ENCODE data around the gene C1QTNF9B.
"Not testable (repeated sequence)": the region's sequence is repeated elsewhere in the genome, so short reads cannot be mapped to it uniquely, and the experiment has no call there.

Gene C1QTNF9B

GRCh38 chr13:23880493-23881401 lies 16.6 kb downstream of the C1QTNF9B start:
- peaks cover 15% of the 10 kb centered on the region for H3K36me3 Mint-ChIP-seq
- not testable (repeated sequence) for H3K4me3 Mint-ChIP-seq; H3K27ac Mint-ChIP-seq; H3K4me1 Mint-ChIP-seq (ENCODE audit: low read depth); H3K9me3 Mint-ChIP-seq (ENCODE audit: low read depth); H3K27me3 Mint-ChIP-seq

GRCh38 chr13:23877286-23877685 lies 20.0 kb downstream of the C1QTNF9B start:
- Mint-ChIP-seq H3K4me3 (no peak overlapping the region), H3K27ac (no peak overlapping the region), H3K9me3 (ENCODE audit: low read depth) (no peaks in the 10 kb centered on the region), H3K4me1 (ENCODE audit: low read depth) (no peaks in the 10 kb centered on the region), H3K36me3 (peaks cover 12% of the 10 kb centered on the region), H3K27me3 (no peaks in the 10 kb centered on the region)

- Mint-ChIP-seq H3K27me3 (no peaks in the 10 kb centered on the region), H3K4me3 (no peak overlapping the region), H3K9me3 (ENCODE audit: low read depth) (no peaks in the 10 kb centered on the region), H3K36me3 (peaks cover 12% of the 10 kb centered on the region), H3K27ac (no peak overlapping the region), H3K4me1 (ENCODE audit: low read depth) (no peaks in the 10 kb centered on the region)
Measured at GRCh38 chr13:23876265-23876664, 21.0 kb downstream of the C1QTNF9B start.

GRCh38 chr13:23871616-23872220 lies 25.6 kb downstream of the C1QTNF9B start:
- Mint-ChIP-seq H3K4me1 (ENCODE audit: low read depth) (no peaks in the 10 kb centered on the region), H3K27ac (no peak overlapping the region), H3K4me3 (no peak overlapping the region), H3K27me3 (no peaks in the 10 kb centered on the region), H3K9me3 (ENCODE audit: low read depth) (no peaks in the 10 kb centered on the region), H3K36me3 (peaks cover 8% of the 10 kb centered on the region)

DNA sequence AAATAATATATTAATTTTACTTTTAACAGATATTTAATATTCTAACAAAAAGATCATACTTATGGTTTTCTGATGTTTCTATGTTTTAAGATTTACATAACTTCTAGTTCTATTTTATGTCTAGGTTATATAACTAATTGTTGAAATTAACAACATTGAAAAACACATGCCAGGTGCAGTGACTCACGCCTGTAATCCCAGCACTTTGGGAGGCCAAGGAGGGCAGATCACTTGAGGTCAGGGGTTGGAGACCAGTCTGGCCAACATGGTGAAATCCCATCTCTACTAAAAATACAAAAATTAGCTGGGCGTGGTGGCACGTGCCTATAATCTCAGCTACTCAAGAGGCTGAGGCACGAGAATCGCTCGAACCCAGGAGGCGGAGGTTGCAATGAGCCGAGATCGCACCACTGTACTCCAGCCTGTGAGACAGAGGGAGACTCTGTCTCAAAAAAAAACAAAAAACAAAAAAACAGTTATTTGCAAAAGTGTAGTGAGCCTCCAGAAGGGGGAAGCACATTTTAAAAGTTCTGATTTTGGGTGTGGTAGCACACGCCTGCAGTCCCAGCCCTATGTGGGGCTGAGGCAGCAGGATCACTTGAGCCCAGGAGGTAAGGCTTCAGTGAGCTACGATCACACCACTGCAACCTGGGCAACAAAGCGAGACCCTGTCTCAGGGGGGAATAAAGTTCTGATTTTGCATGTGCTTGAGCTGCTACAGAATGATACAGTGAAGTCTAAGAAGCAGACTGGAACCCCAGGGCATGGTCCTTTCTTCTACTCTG lies 26.8 kb downstream of the C1QTNF9B start:
- H3K4me1 Mint-ChIP-seq (ENCODE audit: low read depth): no peaks in the 10 kb centered on the region
- peaks cover 5% of the 10 kb centered on the region for H3K36me3 Mint-ChIP-seq
- no peak overlapping the region for H3K27ac Mint-ChIP-seq
- no peaks in the 10 kb centered on the region for H3K9me3 Mint-ChIP-seq (ENCODE audit: low read depth)
- H3K4me3 Mint-ChIP-seq: no peak overlapping the region
- no peaks in the 10 kb centered on the region for H3K27me3 Mint-ChIP-seq

- no peaks in the 10 kb centered on the region for H3K27me3 Mint-ChIP-seq
- no peak overlapping the region for H3K27ac Mint-ChIP-seq
- no peaks in the 10 kb centered on the region for H3K9me3 Mint-ChIP-seq (ENCODE audit: low read depth)
- peaks cover 5% of the 10 kb centered on the region for H3K36me3 Mint-ChIP-seq
- no peaks in the 10 kb centered on the region for H3K4me1 Mint-ChIP-seq (ENCODE audit: low read depth)
- no peak overlapping the region for H3K4me3 Mint-ChIP-seq
Measured at GRCh38 chr13:23868521-23868920, 28.8 kb downstream of the C1QTNF9B start.

- no peaks in the 10 kb centered on the region for H3K9me3 Mint-ChIP-seq (ENCODE audit: low read depth)
- H3K4me3 Mint-ChIP-seq: no peak overlapping the region
- no peaks in the 10 kb centered on the region for H3K4me1 Mint-ChIP-seq (ENCODE audit: low read depth)
- no peak overlapping the region for H3K27ac Mint-ChIP-seq
- H3K36me3 Mint-ChIP-seq: peaks cover 5% of the 10 kb centered on the region
- no peaks in the 10 kb centered on the region for H3K27me3 Mint-ChIP-seq
Measured at GRCh38 chr13:23867027-23867491, 30.2 kb downstream of the C1QTNF9B start.

- no peaks in the 10 kb centered on the region for H3K4me1 Mint-ChIP-seq (ENCODE audit: low read depth)
- H3K27ac Mint-ChIP-seq: no peak overlapping the region
- no peaks in the 10 kb centered on the region for H3K27me3 Mint-ChIP-seq
- no peaks in the 10 kb centered on the region for H3K9me3 Mint-ChIP-seq (ENCODE audit: low read depth)
- H3K36me3 Mint-ChIP-seq: peaks cover 5% of the 10 kb centered on the region
- H3K4me3 Mint-ChIP-seq: no peak overlapping the region
Measured at GRCh38 chr13:23866420-23867026, 30.8 kb downstream of the C1QTNF9B start.

DNA sequence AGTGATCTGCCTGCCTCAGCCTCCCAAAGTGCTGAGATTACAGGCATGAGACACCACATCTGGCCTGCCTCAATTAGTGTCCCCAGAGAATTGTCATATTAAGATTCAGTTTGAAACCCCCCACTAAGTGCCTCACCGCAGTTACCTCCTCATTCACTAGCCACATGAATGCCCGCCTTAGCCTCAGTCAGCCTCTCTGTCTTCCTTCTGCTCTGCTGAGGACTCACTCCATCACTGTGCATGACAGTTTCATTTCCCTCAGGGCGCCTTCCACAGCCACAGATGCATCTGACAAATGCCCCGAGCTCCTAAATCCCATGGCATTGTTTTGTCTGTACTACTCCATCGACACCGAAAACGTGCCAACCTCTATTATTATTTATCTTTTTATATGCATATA lies 31.4 kb downstream of the C1QTNF9B start:
- Mint-ChIP-seq H3K9me3 (ENCODE audit: low read depth) (no peaks in the 10 kb centered on the region), H3K4me3 (no peak overlapping the region), H3K4me1 (ENCODE audit: low read depth) (no peaks in the 10 kb centered on the region), H3K36me3 (peaks cover 6% of the 10 kb centered on the region), H3K27me3 (no peaks in the 10 kb centered on the region), H3K27ac (no peak overlapping the region)

DNA sequence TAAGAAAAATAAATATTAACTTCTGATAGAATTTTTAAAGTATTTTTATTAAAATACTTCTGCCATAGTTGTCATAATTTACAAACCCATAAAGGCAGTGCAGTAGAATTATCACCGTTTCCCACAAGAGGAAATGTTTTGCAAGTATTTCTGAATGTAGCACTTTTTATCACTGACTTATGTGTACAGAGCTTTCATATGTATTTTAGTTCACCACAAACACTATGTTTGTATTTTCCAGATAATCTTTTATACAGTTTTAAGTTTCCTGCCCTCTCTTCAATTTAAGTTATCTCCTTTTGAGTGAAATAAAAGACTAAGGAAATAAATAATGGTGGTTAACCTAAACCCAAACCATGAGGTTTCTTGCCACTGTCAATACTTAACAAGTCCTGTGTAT lies 32.3 kb downstream of the C1QTNF9B start:
- Mint-ChIP-seq H3K36me3 (peaks cover 9% of the 10 kb centered on the region), H3K4me3 (no peak overlapping the region), H3K27me3 (no peaks in the 10 kb centered on the region), H3K27ac (no peak overlapping the region), H3K4me1 (ENCODE audit: low read depth) (no peaks in the 10 kb centered on the region), H3K9me3 (ENCODE audit: low read depth) (no peaks in the 10 kb centered on the region)

DNA sequence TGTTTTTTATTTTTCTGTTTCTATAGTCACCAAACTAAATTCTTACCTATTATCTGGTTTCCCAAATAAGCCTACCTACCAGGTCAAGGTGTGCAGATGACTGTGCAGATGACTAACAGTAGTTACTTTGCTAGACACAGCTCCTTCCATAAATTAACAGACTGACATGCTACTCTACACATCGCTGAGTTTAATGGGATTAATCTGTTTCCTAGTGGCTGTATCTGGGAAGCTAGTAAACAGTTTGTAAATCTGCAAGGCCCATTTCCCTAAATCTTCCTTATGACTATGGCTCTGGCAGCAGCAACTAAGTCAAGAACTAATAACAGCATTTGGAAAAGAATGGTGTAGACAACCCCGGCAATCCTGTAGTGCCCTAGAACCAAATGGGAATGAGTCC lies 36.0 kb downstream of the C1QTNF9B start:
- no peak overlapping the region for H3K27ac Mint-ChIP-seq
- H3K27me3 Mint-ChIP-seq: no peaks in the 10 kb centered on the region
- no peaks in the 10 kb centered on the region for H3K4me1 Mint-ChIP-seq (ENCODE audit: low read depth)
- H3K9me3 Mint-ChIP-seq (ENCODE audit: low read depth): no peaks in the 10 kb centered on the region
- H3K36me3 Mint-ChIP-seq: peaks cover 8% of the 10 kb centered on the region
- H3K4me3 Mint-ChIP-seq: no peak overlapping the region

GRCh38 chr13:23859904-23860303 lies 37.4 kb downstream of the C1QTNF9B start:
- H3K36me3 Mint-ChIP-seq: peaks cover 10% of the 10 kb centered on the region
- peaks cover 2% of the 10 kb centered on the region for H3K4me1 Mint-ChIP-seq (ENCODE audit: low read depth)
- no peak overlapping the region for H3K4me3 Mint-ChIP-seq
- no peaks in the 10 kb centered on the region for H3K9me3 Mint-ChIP-seq (ENCODE audit: low read depth)
- no peaks in the 10 kb centered on the region for H3K27me3 Mint-ChIP-seq
- H3K27ac Mint-ChIP-seq: no peak overlapping the region

GRCh38 chr13:23859455-23859854 lies 37.8 kb downstream of the C1QTNF9B start:
- H3K9me3 Mint-ChIP-seq (ENCODE audit: low read depth): no peaks in the 10 kb centered on the region
- H3K36me3 Mint-ChIP-seq: peaks cover 10% of the 10 kb centered on the region
- H3K4me1 Mint-ChIP-seq (ENCODE audit: low read depth): peaks cover 2% of the 10 kb centered on the region
- H3K27me3 Mint-ChIP-seq: no peaks in the 10 kb centered on the region
- H3K27ac Mint-ChIP-seq: no peak overlapping the region
- no peak overlapping the region for H3K4me3 Mint-ChIP-seq

DNA sequence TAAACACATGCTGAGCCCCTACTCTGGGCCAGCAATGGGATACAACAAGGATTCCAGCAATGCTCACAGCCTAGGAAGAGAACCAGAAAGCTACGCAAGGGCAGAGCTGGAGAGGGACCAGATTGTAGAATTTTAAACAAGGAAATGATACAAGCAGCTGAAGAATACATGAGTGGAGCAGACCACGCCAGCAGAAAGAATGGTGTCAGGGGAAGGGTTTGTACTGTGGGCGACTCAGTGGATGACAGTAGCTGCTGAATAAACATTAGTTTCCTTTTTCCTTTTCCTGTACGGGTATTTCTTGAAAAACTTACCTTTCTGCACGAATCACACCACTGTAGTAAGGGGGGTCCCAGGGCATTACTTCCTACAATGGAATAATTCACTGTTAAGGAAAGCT lies 38.8 kb downstream of the C1QTNF9B start:
- Mint-ChIP-seq H3K4me1 (ENCODE audit: low read depth) (peaks cover 2% of the 10 kb centered on the region), H3K27ac (no peak overlapping the region), H3K9me3 (ENCODE audit: low read depth) (no peaks in the 10 kb centered on the region), H3K36me3 (peaks cover 10% of the 10 kb centered on the region), H3K27me3 (no peaks in the 10 kb centered on the region), H3K4me3 (no peak overlapping the region)
